GM23338 (cell line): ENCODE measurements around the gene HDAC8. TPM values are rescaled to one million over a fixed set of nuclear protein-coding genes. Genes with fewer than 3 reads are reported as not detected.

Source experiments
- ATAC-seq: fragments of 200-7000 bp; cut with Tn5 transposase; 3 replicates; pipeline ENCODE4 v1.9.1; 2020
- DNase-seq: peaks from one replicate; pipeline ENCODE4 v3.0.0-alpha.2; 2015; ENCODE audit warnings: low spot score
- H2AFZ ChIP-seq: fragments of 200-600 bp; sonication (generic); 2 replicates; pipeline ENCODE4 v1.8.0; 2016; ENCODE audit warnings: antibody characterized with exemption, mild to moderate bottlenecking, moderate library complexity
- H3F3A ChIP-seq: fragments of 200-600 bp; sonication (generic); replicated peaks from 2 replicates; pipeline ENCODE4 v1.8.0; 2017; ENCODE audit warnings: antibody characterized with exemption, mixed run types, low read depth
- H3K27ac ChIP-seq: fragments of 200-600 bp; sonication (generic); 2 replicates; pipeline ENCODE4 v1.6.1; 2016; ENCODE audit warnings: low read depth
- H3K27me3 ChIP-seq: fragments of 200-600 bp; sonication (generic); 2 replicates; pipeline ENCODE4 v1.8.0; 2016; ENCODE audit warnings: mild to moderate bottlenecking, mixed run types, moderate library complexity; ENCODE audit not compliant: insufficient read depth
- H3K36me3 ChIP-seq: fragments of 200-600 bp; sonication (generic); 2 replicates; pipeline ENCODE4 v1.8.0; 2016; ENCODE audit warnings: mild to moderate bottlenecking; ENCODE audit not compliant: insufficient read depth
- H3K4me1 ChIP-seq: fragments of 200-600 bp; sonication (generic); 2 replicates; pipeline ENCODE4 v1.8.0; 2016; ENCODE audit warnings: mild to moderate bottlenecking, moderate library complexity; ENCODE audit not compliant: insufficient read depth
- H3K4me2 ChIP-seq: fragments of 200-600 bp; sonication (generic); 2 replicates; pipeline ENCODE4 v1.7.1; 2017; ENCODE audit warnings: mixed run types
- H3K4me3 ChIP-seq: fragments of 200-600 bp; sonication (generic); 2 replicates; pipeline ENCODE4 v1.6.1; 2016; ENCODE audit warnings: mixed run types
- H3K79me2 ChIP-seq: fragments of 200-600 bp; sonication (generic); replicated peaks from 2 replicates; pipeline ENCODE4 v1.8.0; 2017; ENCODE audit warnings: mild to moderate bottlenecking; ENCODE audit not compliant: insufficient read depth
- H3K9me2 ChIP-seq: fragments of 200-600 bp; sonication (generic); 2 replicates; pipeline ENCODE4 v1.8.0; 2017; ENCODE audit not compliant: insufficient read depth
- H4K20me1 ChIP-seq: fragments of 200-600 bp; sonication (generic); replicated peaks from 2 replicates; pipeline ENCODE4 v1.8.0; 2017; ENCODE audit warnings: mild to moderate bottlenecking; ENCODE audit not compliant: insufficient read depth
- H3K27ac Mint-ChIP-seq: 2 replicates; pipeline ENCODE4 v1.8.0; 2020; ENCODE audit warnings: inconsistent platforms, mild to moderate bottlenecking, moderate library complexity, mixed read lengths
- H3K27me3 Mint-ChIP-seq: 3 replicates; pipeline ENCODE4 v1.8.0; 2022; ENCODE audit warnings: low read depth, mild to moderate bottlenecking, moderate library complexity, mixed read lengths, inconsistent platforms; ENCODE audit not compliant: insufficient read depth, poor library complexity
- H3K36me3 Mint-ChIP-seq: 3 replicates; pipeline ENCODE4 v1.8.0; 2021; ENCODE audit warnings: low read depth, mild to moderate bottlenecking, inconsistent platforms, moderate library complexity, mixed read lengths
- H3K4me1 Mint-ChIP-seq: 3 replicates; pipeline ENCODE4 v1.8.0; 2020; ENCODE audit warnings: mild to moderate bottlenecking, inconsistent platforms, mixed read lengths
- H3K4me3 Mint-ChIP-seq: 3 replicates; pipeline ENCODE4 v1.8.0; 2021; ENCODE audit warnings: moderate library complexity, mild to moderate bottlenecking, inconsistent platforms, mixed read lengths
- H3K9me3 Mint-ChIP-seq: 3 replicates; pipeline ENCODE4 v1.8.0; 2020; ENCODE audit warnings: moderate library complexity, mild to moderate bottlenecking, inconsistent platforms, mixed read lengths
- CTCF ChIP-seq, 2 experiments: fragments of 200-600 bp in 1 of 2; sonication (generic) in 1 of 2; conservative IDR thresholded peaks; 2 replicates each; pipeline versions ENCODE4 v1.5.1 to v1.6.1; 2016 to 2017; ENCODE audit warnings: antibody characterized with exemption in 2 of 2, low read depth in 2 of 2, mild to moderate bottlenecking in 2 of 2, moderate library complexity in 1 of 2
- EZH2 ChIP-seq: fragments of 200-600 bp; sonication (generic); IDR thresholded peaks from one replicate; pipeline ENCODE4 v1.8.0; 2017; ENCODE audit warnings: antibody characterized with exemption, mild to moderate bottlenecking, low read depth; ENCODE audit not compliant: unreplicated experiment
- EZH2phosphoT487 ChIP-seq: fragments of 200-600 bp; sonication (generic); IDR thresholded peaks from one replicate; pipeline ENCODE4 v1.8.1; 2018; ENCODE audit warnings: antibody characterized with exemption; ENCODE audit not compliant: unreplicated experiment
- JUNB ChIP-seq: IDR thresholded peaks from one replicate; pipeline ENCODE4 v1.6.1; 2016; ENCODE audit warnings: antibody characterized with exemption; ENCODE audit not compliant: unreplicated experiment
- POLR2AphosphoS5 ChIP-seq: IDR thresholded peaks from 2 replicates; pipeline ENCODE4 v1.6.1; 2016; ENCODE audit warnings: antibody characterized with exemption, low read depth
- STAT1 ChIP-seq: IDR thresholded peaks from one replicate; pipeline ENCODE4 v1.6.1; 2016; ENCODE audit warnings: antibody characterized with exemption; ENCODE audit not compliant: unreplicated experiment
- ZNF114 ChIP-seq: fragments of 250-450 bp; sonication (Bioruptor Pico); IDR thresholded peaks from 2 replicates; pipeline ENCODE4 v1.5.0; 2020; ENCODE audit warnings: mild to moderate bottlenecking, moderate library complexity
- ZNF331 ChIP-seq: fragments of 250-450 bp; sonication (Bioruptor Pico); IDR thresholded peaks from 2 replicates; pipeline ENCODE4 v1.5.0; 2020; ENCODE audit warnings: low read depth, mild to moderate bottlenecking, moderate library complexity
- polyA plus RNA-seq: library from polyadenylated mRNA; unstranded; fragments of >200 nt; fragmentation: Nextera tagmentation; extraction: Ambion mirVana; gene quantifications from 2 replicates; pipeline ENCODE4 v1.2.1, GENCODE V29; 2016
- total RNA-seq: library from RNA; depleted of rRNA; stranded (reverse); fragments of >200 nt; shearing (Covaris generic); gene quantifications from 2 replicates; pipeline ENCODE4 v1.2.3, GENCODE V29; 2014
- TF ChIP-seq, protein P1 (sequence below): IDR thresholded peaks from 2 replicates; pipeline ENCODE4 v1.6.1; 2016; ENCODE audit warnings: antibody characterized with exemption
- TF ChIP-seq, protein P2 (sequence below): fragments of 250-450 bp; sonication (Bioruptor Pico); IDR thresholded peaks from 2 replicates; pipeline ENCODE4 v1.5.0; 2020; ENCODE audit warnings: mild to moderate bottlenecking, moderate library complexity
- TF ChIP-seq, protein P3 (sequence below): IDR thresholded peaks from one replicate; pipeline ENCODE4 v1.6.1; 2018; ENCODE audit warnings: antibody characterized with exemption; ENCODE audit not compliant: unreplicated experiment

The HDAC8 gene
- total and polyA plus RNA-seq, 2 experiments from 2014 or later: 21.6 to 28.7 TPM

- peak; percentile 31 for DNase-seq
- Histone ChIP-seq H3K4me3 (no peak overlapping the region), H3K79me2 (no peaks in the 10 kb centered on the region; the same call in 1 of the 2 replicates), H3K27ac (no peak overlapping the region), H3K9me2 (no peaks in the 10 kb centered on the region), H3K4me2 (no peak overlapping the region), H3K27me3 (no peaks in the 10 kb centered on the region), H3F3A (no peaks in the 10 kb centered on the region), H2AFZ (no peak overlapping the region), H4K20me1 (no peaks in the 10 kb centered on the region), H3K36me3 (no peaks in the 10 kb centered on the region), H3K4me1 (no peaks in the 10 kb centered on the region; the same call in 1 of the 2 replicates)
- H3K27ac Mint-ChIP-seq: peak overlapping the region; percentile 84; the same call in 1 of the 2 replicates
- peaks cover 7% of the 10 kb centered on the region; the same call in 2 of the 3 replicates for H3K4me1 Mint-ChIP-seq
- no peaks in the 10 kb centered on the region for H3K36me3 Mint-ChIP-seq
- no peaks in the 10 kb centered on the region for H3K27me3 Mint-ChIP-seq
- H3K4me3 Mint-ChIP-seq: no peak overlapping the region
- ATAC-seq: peak; percentile 74
- no peak for TF ChIP-seq ZNF331
- TF ChIP-seq, protein P1, sequence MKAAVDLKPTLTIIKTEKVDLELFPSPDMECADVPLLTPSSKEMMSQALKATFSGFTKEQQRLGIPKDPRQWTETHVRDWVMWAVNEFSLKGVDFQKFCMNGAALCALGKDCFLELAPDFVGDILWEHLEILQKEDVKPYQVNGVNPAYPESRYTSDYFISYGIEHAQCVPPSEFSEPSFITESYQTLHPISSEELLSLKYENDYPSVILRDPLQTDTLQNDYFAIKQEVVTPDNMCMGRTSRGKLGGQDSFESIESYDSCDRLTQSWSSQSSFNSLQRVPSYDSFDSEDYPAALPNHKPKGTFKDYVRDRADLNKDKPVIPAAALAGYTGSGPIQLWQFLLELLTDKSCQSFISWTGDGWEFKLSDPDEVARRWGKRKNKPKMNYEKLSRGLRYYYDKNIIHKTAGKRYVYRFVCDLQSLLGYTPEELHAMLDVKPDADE: no peak
- TF ChIP-seq, protein P2, sequence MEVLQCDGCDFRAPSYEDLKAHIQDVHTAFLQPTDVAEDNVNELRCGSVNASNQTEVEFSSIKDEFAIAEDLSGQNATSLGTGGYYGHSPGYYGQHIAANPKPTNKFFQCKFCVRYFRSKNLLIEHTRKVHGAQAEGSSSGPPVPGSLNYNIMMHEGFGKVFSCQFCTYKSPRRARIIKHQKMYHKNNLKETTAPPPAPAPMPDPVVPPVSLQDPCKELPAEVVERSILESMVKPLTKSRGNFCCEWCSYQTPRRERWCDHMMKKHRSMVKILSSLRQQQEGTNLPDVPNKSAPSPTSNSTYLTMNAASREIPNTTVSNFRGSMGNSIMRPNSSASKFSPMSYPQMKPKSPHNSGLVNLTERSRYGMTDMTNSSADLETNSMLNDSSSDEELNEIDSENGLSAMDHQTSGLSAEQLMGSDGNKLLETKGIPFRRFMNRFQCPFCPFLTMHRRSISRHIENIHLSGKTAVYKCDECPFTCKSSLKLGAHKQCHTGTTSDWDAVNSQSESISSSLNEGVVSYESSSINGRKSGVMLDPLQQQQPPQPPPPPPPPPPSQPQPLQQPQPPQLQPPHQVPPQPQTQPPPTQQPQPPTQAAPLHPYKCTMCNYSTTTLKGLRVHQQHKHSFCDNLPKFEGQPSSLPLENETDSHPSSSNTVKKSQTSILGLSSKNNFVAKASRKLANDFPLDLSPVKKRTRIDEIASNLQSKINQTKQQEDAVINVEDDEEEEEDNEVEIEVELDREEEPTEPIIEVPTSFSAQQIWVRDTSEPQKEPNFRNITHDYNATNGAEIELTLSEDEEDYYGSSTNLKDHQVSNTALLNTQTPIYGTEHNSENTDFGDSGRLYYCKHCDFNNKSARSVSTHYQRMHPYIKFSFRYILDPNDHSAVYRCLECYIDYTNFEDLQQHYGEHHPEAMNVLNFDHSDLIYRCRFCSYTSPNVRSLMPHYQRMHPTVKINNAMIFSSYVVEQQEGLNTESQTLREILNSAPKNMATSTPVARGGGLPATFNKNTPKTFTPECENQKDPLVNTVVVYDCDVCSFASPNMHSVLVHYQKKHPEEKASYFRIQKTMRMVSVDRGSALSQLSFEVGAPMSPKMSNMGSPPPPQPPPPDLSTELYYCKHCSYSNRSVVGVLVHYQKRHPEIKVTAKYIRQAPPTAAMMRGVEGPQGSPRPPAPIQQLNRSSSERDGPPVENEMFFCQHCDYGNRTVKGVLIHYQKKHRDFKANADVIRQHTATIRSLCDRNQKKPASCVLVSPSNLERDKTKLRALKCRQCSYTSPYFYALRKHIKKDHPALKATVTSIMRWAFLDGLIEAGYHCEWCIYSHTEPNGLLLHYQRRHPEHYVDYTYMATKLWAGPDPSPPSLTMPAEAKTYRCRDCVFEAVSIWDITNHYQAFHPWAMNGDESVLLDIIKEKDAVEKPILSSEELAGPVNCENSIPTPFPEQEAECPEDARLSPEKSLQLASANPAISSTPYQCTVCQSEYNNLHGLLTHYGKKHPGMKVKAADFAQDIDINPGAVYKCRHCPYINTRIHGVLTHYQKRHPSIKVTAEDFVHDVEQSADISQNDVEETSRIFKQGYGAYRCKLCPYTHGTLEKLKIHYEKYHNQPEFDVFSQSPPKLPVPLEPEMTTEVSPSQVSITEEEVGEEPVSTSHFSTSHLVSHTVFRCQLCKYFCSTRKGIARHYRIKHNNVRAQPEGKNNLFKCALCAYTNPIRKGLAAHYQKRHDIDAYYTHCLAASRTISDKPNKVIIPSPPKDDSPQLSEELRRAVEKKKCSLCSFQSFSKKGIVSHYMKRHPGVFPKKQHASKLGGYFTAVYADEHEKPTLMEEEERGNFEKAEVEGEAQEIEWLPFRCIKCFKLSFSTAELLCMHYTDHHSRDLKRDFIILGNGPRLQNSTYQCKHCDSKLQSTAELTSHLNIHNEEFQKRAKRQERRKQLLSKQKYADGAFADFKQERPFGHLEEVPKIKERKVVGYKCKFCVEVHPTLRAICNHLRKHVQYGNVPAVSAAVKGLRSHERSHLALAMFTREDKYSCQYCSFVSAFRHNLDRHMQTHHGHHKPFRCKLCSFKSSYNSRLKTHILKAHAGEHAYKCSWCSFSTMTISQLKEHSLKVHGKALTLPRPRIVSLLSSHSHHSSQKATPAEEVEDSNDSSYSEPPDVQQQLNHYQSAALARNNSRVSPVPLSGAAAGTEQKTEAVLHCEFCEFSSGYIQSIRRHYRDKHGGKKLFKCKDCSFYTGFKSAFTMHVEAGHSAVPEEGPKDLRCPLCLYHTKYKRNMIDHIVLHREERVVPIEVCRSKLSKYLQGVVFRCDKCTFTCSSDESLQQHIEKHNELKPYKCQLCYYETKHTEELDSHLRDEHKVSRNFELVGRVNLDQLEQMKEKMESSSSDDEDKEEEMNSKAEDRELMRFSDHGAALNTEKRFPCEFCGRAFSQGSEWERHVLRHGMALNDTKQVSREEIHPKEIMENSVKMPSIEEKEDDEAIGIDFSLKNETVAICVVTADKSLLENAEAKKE (CRISPR knock-in tag): no peak
- TF ChIP-seq EZH2: no peak
- TF ChIP-seq CTCF (conservative IDR thresholded peaks at IDR 0.05; ENCODE audit: low read depth in 2 of 2): no peak
- TF ChIP-seq POLR2AphosphoS5: no peak
- TF ChIP-seq, protein P3, sequence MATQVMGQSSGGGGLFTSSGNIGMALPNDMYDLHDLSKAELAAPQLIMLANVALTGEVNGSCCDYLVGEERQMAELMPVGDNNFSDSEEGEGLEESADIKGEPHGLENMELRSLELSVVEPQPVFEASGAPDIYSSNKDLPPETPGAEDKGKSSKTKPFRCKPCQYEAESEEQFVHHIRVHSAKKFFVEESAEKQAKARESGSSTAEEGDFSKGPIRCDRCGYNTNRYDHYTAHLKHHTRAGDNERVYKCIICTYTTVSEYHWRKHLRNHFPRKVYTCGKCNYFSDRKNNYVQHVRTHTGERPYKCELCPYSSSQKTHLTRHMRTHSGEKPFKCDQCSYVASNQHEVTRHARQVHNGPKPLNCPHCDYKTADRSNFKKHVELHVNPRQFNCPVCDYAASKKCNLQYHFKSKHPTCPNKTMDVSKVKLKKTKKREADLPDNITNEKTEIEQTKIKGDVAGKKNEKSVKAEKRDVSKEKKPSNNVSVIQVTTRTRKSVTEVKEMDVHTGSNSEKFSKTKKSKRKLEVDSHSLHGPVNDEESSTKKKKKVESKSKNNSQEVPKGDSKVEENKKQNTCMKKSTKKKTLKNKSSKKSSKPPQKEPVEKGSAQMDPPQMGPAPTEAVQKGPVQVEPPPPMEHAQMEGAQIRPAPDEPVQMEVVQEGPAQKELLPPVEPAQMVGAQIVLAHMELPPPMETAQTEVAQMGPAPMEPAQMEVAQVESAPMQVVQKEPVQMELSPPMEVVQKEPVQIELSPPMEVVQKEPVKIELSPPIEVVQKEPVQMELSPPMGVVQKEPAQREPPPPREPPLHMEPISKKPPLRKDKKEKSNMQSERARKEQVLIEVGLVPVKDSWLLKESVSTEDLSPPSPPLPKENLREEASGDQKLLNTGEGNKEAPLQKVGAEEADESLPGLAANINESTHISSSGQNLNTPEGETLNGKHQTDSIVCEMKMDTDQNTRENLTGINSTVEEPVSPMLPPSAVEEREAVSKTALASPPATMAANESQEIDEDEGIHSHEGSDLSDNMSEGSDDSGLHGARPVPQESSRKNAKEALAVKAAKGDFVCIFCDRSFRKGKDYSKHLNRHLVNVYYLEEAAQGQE: no peak
- TF ChIP-seq STAT1: no peak
- TF ChIP-seq JUNB: no peak
- TF ChIP-seq ZNF114 (CRISPR knock-in tag): no peak
- TF ChIP-seq EZH2phosphoT487: no peak
- H3K9me3 Mint-ChIP-seq: no peaks in the 10 kb centered on the region
Measured at GRCh38 chrX:72498782-72499181, 73.9 kb downstream of the HDAC8 start.
